ENCODE results near the gene CCNB1. TPM values are rescaled to one million over a fixed set of nuclear protein-coding genes. Genes with fewer than 3 reads are reported as not detected.

Gene CCNB1
- 32.6 and 34.0 TPM in 2 replicates for total RNA-seq

- DNase-seq (ENCODE audit: low read depth), result peak; percentile 93
- H3K36me3 ChIP-seq (ENCODE audit: control insufficient read depth, insufficient read depth, low read length), result peaks cover 1% of the 10 kb centered on the region
- TF ChIP-seq, protein P1, sequence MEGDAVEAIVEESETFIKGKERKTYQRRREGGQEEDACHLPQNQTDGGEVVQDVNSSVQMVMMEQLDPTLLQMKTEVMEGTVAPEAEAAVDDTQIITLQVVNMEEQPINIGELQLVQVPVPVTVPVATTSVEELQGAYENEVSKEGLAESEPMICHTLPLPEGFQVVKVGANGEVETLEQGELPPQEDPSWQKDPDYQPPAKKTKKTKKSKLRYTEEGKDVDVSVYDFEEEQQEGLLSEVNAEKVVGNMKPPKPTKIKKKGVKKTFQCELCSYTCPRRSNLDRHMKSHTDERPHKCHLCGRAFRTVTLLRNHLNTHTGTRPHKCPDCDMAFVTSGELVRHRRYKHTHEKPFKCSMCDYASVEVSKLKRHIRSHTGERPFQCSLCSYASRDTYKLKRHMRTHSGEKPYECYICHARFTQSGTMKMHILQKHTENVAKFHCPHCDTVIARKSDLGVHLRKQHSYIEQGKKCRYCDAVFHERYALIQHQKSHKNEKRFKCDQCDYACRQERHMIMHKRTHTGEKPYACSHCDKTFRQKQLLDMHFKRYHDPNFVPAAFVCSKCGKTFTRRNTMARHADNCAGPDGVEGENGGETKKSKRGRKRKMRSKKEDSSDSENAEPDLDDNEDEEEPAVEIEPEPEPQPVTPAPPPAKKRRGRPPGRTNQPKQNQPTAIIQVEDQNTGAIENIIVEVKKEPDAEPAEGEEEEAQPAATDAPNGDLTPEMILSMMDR (IDR thresholded peaks at IDR 0.05; ENCODE audit: insufficient read depth, low read length, poor library complexity, severe bottlenecking), result no peak
- H3K27me3 ChIP-seq (ENCODE audit: control insufficient read depth, insufficient read depth, low read length), result no peaks in the 10 kb centered on the region
- H3K4me3 ChIP-seq (ENCODE audit: low read depth, low read length), result peak within 1 kb of the TSS; percentile 88
These were observed at the start of gene CCNB1 for GRCh38 chr5:69166686-69167492. Gene CCNB1, plus strand, starts transcription at chr5:69167150. Its CDS starts 113 bp downstream, at chr5:69167263.

DNA sequence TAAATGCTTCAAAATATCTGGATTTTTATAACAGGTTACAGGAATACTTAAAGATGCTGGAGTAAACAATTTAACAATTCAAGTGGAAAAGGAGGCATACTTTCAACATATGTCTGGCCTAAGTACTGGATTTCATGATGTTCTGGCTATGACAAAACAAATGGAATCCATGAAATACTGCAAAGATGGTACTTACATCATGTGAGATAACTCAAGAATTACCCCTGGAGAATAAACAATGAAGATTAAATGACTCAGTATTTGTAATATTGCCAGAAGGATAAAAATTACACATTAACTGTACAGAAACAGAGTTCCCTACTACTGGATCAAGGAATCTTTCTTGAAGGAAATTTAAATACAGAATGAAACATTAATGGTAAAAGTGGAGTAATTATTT, 37.5 kb upstream of the CCNB1 start:
- H3K36me3 ChIP-seq (ENCODE audit: control insufficient read depth, insufficient read depth, low read length), result no peaks in the 10 kb centered on the region

DNA sequence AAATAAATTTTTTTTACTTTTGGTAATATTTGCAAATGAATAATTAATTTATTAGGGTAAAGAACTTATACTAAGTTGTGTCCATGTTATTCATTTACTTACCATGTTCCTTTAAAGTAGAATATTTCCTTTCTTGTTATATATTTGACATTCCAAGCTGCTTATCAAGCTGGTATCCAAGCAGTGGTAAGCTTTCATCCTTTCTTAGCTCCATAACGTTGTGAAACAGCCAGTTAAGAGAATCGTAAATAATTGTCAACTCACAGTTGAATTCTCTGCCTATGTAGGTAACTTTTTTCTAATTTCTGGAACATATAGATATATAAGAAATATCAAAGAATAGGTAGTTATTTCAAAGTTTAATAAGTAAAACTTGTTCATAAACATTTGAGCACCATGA, 36.7 kb upstream of the CCNB1 start:
- H3K27me3 ChIP-seq (ENCODE audit: control insufficient read depth, insufficient read depth, low read length), result no peaks in the 10 kb centered on the region
- DNase-seq (ENCODE audit: low read depth), result no peak
- no peaks in the 10 kb centered on the region for H3K36me3 ChIP-seq (ENCODE audit: control insufficient read depth, insufficient read depth, low read length)
- no peak overlapping the region for H3K4me3 ChIP-seq (ENCODE audit: low read depth, low read length)
- TF ChIP-seq, protein P1 (IDR thresholded peaks at IDR 0.05; ENCODE audit: insufficient read depth, low read length, poor library complexity, severe bottlenecking), result no peak

More for the DNA sequence above, 37.5 kb upstream of the CCNB1 start:
- TF ChIP-seq, protein P1 (IDR thresholded peaks at IDR 0.05; ENCODE audit: insufficient read depth, low read length, poor library complexity, severe bottlenecking), result no peak
- peak; percentile 7 for DNase-seq (ENCODE audit: low read depth)
- no peak overlapping the region for H3K4me3 ChIP-seq (ENCODE audit: low read depth, low read length)
- H3K27me3 ChIP-seq (ENCODE audit: control insufficient read depth, insufficient read depth, low read length), result no peaks in the 10 kb centered on the region

DNA sequence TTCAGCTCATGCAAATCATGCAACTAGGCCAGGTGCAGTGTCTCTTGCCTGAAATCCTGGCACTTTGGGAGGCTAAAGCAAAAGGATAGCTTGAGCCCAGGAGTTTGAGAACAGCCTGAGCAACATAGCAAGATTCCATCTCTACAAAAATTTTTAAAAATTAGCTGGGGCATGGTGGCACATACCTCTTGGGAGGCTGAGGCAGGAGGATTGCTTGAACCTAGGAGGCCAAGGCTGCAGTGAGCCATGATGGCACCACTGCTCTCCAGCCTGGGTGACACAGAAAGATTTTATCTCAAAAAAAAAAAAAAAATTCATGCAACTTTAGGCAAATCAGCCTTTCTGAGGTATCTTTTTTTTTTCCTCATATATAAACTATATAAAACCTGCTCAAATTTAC, 35.6 kb upstream of the CCNB1 start:
- no peaks in the 10 kb centered on the region for H3K27me3 ChIP-seq (ENCODE audit: control insufficient read depth, insufficient read depth, low read length)
- H3K36me3 ChIP-seq (ENCODE audit: control insufficient read depth, insufficient read depth, low read length), result no peaks in the 10 kb centered on the region
- no peak for DNase-seq (ENCODE audit: low read depth)
- H3K4me3 ChIP-seq (ENCODE audit: low read depth, low read length), result no peak overlapping the region
- TF ChIP-seq, protein P1 (IDR thresholded peaks at IDR 0.05; ENCODE audit: insufficient read depth, low read length, poor library complexity, severe bottlenecking), result no peak

- H3K27me3 ChIP-seq (ENCODE audit: control insufficient read depth, insufficient read depth, low read length), result no peaks in the 10 kb centered on the region
These were observed 32.8 kb upstream of the CCNB1 start for GRCh38 chr5:69134126-69134525.

More at GRCh38 chr5:69134126-69134525, 32.8 kb upstream of the CCNB1 start:
- H3K4me3 ChIP-seq (ENCODE audit: low read depth, low read length), result no peak overlapping the region
- TF ChIP-seq, protein P1 (IDR thresholded peaks at IDR 0.05; ENCODE audit: insufficient read depth, low read length, poor library complexity, severe bottlenecking), result no peak
- H3K36me3 ChIP-seq (ENCODE audit: control insufficient read depth, insufficient read depth, low read length), result no peaks in the 10 kb centered on the region
- DNase-seq (ENCODE audit: low read depth), result no peak

Measured in kidney epithelial cell (primary cell).